Parathyroid adenoma (tissue), 2 donors: Measurements from ENCODE around the gene PROK1.

Source experiments
- H2AFZ ChIP-seq: fragments of 300-600 bp; sonication (generic); one replicate; pipeline ENCODE4 v1.7.0; 2017; ENCODE audit warnings: antibody characterized with exemption, mild to moderate bottlenecking
- H3K27ac ChIP-seq: fragments of 300-600 bp; sonication (generic); one replicate; pipeline ENCODE4 v1.7.0; 2017
- H3K27me3 ChIP-seq: fragments of 300-600 bp; sonication (generic); one replicate; pipeline ENCODE4 v1.7.0; 2017; ENCODE audit warnings: low read length; ENCODE audit not compliant: control insufficient read depth, insufficient read depth
- H3K36me3 ChIP-seq: fragments of 300-600 bp; sonication (generic); one replicate; pipeline ENCODE4 v1.7.0; 2017; ENCODE audit warnings: low read length; ENCODE audit not compliant: control insufficient read depth, insufficient read depth
- H3K4me1 ChIP-seq: fragments of 300-600 bp; sonication (generic); one replicate; pipeline ENCODE4 v1.7.0; 2017; ENCODE audit warnings: control low read depth
- H3K4me2 ChIP-seq: fragments of 300-600 bp; sonication (generic); one replicate; pipeline ENCODE4 v1.7.0; 2017; ENCODE audit warnings: low read length
- H3K4me3 ChIP-seq: fragments of 300-600 bp; sonication (generic); one replicate; pipeline ENCODE4 v1.7.0; 2017; ENCODE audit warnings: low read depth, low read length
- H3K79me2 ChIP-seq: fragments of 300-600 bp; sonication (generic); one replicate; pipeline ENCODE4 v1.7.0; 2017; ENCODE audit warnings: control low read depth
- H3K9ac ChIP-seq: fragments of 300-600 bp; sonication (generic); one replicate; pipeline ENCODE4 v1.7.0; 2017; ENCODE audit warnings: mild to moderate bottlenecking
- H3K9me3 ChIP-seq: fragments of 300-600 bp; sonication (generic); one replicate; pipeline ENCODE4 v1.7.0; 2017; ENCODE audit warnings: low read length; ENCODE audit not compliant: control insufficient read depth
- CTCF ChIP-seq: fragments of 300-600 bp; sonication (generic); IDR thresholded peaks from one replicate; pipeline ENCODE4 v1.7.0; 2017; ENCODE audit warnings: antibody characterized with exemption, mild to moderate bottlenecking
- donor health status: primary hyperparathyroidism.

The PROK1 gene

GRCh38 chr1:110454328-110454727, 3.4 kb downstream of the PROK1 start:
- TF ChIP-seq CTCF: no peak
- Histone ChIP-seq H3K79me2 (no peaks in the 10 kb centered on the region), H3K36me3 (no peaks in the 10 kb centered on the region), H3K9me3 (no peaks in the 10 kb centered on the region), H3K4me1 (no peaks in the 10 kb centered on the region), H2AFZ (no peak overlapping the region), H3K4me2 (no peak overlapping the region), H3K4me3 (no peak overlapping the region), H3K9ac (no peak overlapping the region), H3K27me3 (no peaks in the 10 kb centered on the region), H3K27ac (no peak overlapping the region)

- Histone ChIP-seq H3K4me1 (no peaks in the 10 kb centered on the region), H3K27ac (no peak overlapping the region), H3K9ac (no peak overlapping the region), H2AFZ (no peak overlapping the region), H3K4me3 (no peak overlapping the region), H3K9me3 (no peaks in the 10 kb centered on the region), H3K27me3 (no peaks in the 10 kb centered on the region), H3K36me3 (no peaks in the 10 kb centered on the region), H3K79me2 (no peaks in the 10 kb centered on the region), H3K4me2 (no peak overlapping the region)
- no peak for TF ChIP-seq CTCF
These were observed 4.2 kb downstream of the PROK1 start for GRCh38 chr1:110455151-110455550.

GRCh38 chr1:110457206-110457605, 6.3 kb downstream of the PROK1 start:
- Histone ChIP-seq H3K9me3 (no peaks in the 10 kb centered on the region), H3K27me3 (no peaks in the 10 kb centered on the region), H3K79me2 (no peaks in the 10 kb centered on the region), H3K9ac (no peak overlapping the region), H3K27ac (no peak overlapping the region), H3K4me1 (no peaks in the 10 kb centered on the region), H3K4me2 (no peak overlapping the region), H3K4me3 (no peak overlapping the region), H3K36me3 (no peaks in the 10 kb centered on the region), H2AFZ (no peak overlapping the region)
- TF ChIP-seq CTCF: no peak

GRCh38 chr1:110460253-110461220, 9.6 kb downstream of the PROK1 start:
- H3K27ac ChIP-seq: no peak overlapping the region
- no peaks in the 10 kb centered on the region for H3K9me3 ChIP-seq
- H3K4me3 ChIP-seq: no peak overlapping the region
- H3K79me2 ChIP-seq: no peaks in the 10 kb centered on the region
- no peak overlapping the region for H3K9ac ChIP-seq
- TF ChIP-seq CTCF: peak; percentile 78
- H3K4me2 ChIP-seq: no peak overlapping the region
- H3K27me3 ChIP-seq: no peaks in the 10 kb centered on the region
- H3K4me1 ChIP-seq: no peaks in the 10 kb centered on the region
- H2AFZ ChIP-seq: no peak overlapping the region
- H3K36me3 ChIP-seq: no peaks in the 10 kb centered on the region

GRCh38 chr1:110462093-110462492, 11.1 kb downstream of the PROK1 start:
- H2AFZ ChIP-seq: no peak overlapping the region
- no peak overlapping the region for H3K4me3 ChIP-seq
- no peak overlapping the region for H3K9ac ChIP-seq
- H3K4me2 ChIP-seq: no peak overlapping the region
- H3K36me3 ChIP-seq: no peaks in the 10 kb centered on the region
- H3K4me1 ChIP-seq: no peaks in the 10 kb centered on the region
- H3K79me2 ChIP-seq: no peaks in the 10 kb centered on the region
- H3K9me3 ChIP-seq: no peaks in the 10 kb centered on the region
- no peak overlapping the region for H3K27ac ChIP-seq
- no peaks in the 10 kb centered on the region for H3K27me3 ChIP-seq
- no peak for TF ChIP-seq CTCF
